OCI-LY1 (cell line): ENCODE data around the gene HS3ST5.

Source experiments
- H2AFZ ChIP-seq: fragments of 200-600 bp; sonication (generic), shearing (Covaris generic); 2 replicates; pipeline ENCODE4 v1.6.0; 2014; ENCODE audit warnings: antibody characterized with exemption, mild to moderate bottlenecking, low read length
- H3F3A ChIP-seq: fragments of 200-600 bp; sonication (generic), shearing (Covaris generic); 2 replicates; pipeline ENCODE4 v1.6.0; 2014; ENCODE audit warnings: mild to moderate bottlenecking, antibody characterized with exemption, low read length, moderate library complexity; ENCODE audit not compliant: insufficient read depth
- H3K27ac ChIP-seq: fragments of 200-600 bp; sonication (generic); 2 replicates; pipeline ENCODE4 v1.5.1; 2014; ENCODE audit warnings: low read length, mixed run types, mild to moderate bottlenecking, low read depth; ENCODE audit not compliant: poor library complexity, severe bottlenecking
- H3K27me3 ChIP-seq: fragments of 200-600 bp; sonication (generic); 2 replicates; pipeline ENCODE4 v1.6.0; 2014; ENCODE audit warnings: antibody characterized with exemption, mild to moderate bottlenecking, low read length, moderate library complexity; ENCODE audit not compliant: insufficient read depth
- H3K36me3 ChIP-seq: fragments of 200-600 bp; sonication (generic); 2 replicates; pipeline ENCODE4 v1.6.1; 2014; ENCODE audit warnings: mild to moderate bottlenecking, antibody characterized with exemption, low read length, moderate library complexity, mixed read lengths; ENCODE audit not compliant: insufficient read depth
- H3K4me1 ChIP-seq: fragments of 200-600 bp; sonication (generic); 2 replicates; pipeline ENCODE4 v1.5.1; 2014; ENCODE audit warnings: mild to moderate bottlenecking, low read length, moderate library complexity; ENCODE audit not compliant: insufficient read depth, severe bottlenecking
- H3K4me2 ChIP-seq: fragments of 200-600 bp; sonication (generic), shearing (Covaris generic); 2 replicates; pipeline ENCODE4 v1.6.1; 2014; ENCODE audit warnings: low read length
- H3K4me3 ChIP-seq: fragments of 200-600 bp; sonication (generic); 2 replicates; pipeline ENCODE4 v1.5.1; 2014; ENCODE audit warnings: low read length, low read depth, mild to moderate bottlenecking, mixed read lengths; ENCODE audit not compliant: poor library complexity, severe bottlenecking
- H3K79me2 ChIP-seq: fragments of 200-600 bp; shearing (Covaris generic); 2 replicates; pipeline ENCODE4 v1.6.1; 2016; ENCODE audit warnings: mixed run types, low read length, mixed read lengths; ENCODE audit not compliant: insufficient read depth
- H3K9ac ChIP-seq: fragments of 200-600 bp; sonication (generic), shearing (Covaris generic); 2 replicates; pipeline ENCODE4 v1.6.1; 2014; ENCODE audit warnings: mild to moderate bottlenecking, low read length, mixed read lengths
- H3K9me2 ChIP-seq: fragments of 200-600 bp; sonication (generic), shearing (Covaris generic); 2 replicates; pipeline ENCODE4 v1.6.1; 2014; ENCODE audit warnings: low read depth, mild to moderate bottlenecking, low read length, mixed read lengths
- H3K9me3 ChIP-seq: fragments of 200-600 bp; shearing (Covaris generic); 2 replicates; pipeline ENCODE4 v1.6.1; 2014; ENCODE audit warnings: low read length, mixed read lengths
- H4K20me1 ChIP-seq: fragments of 200-600 bp; sonication (generic), shearing (Covaris generic); 2 replicates; pipeline ENCODE4 v1.6.0; 2016; ENCODE audit warnings: mild to moderate bottlenecking, low read length; ENCODE audit not compliant: insufficient read depth
- EZH2 ChIP-seq: fragments of 200-600 bp; sonication (generic), shearing (Covaris generic); IDR thresholded peaks from 2 replicates; pipeline ENCODE4 v1.8.0; 2017; ENCODE audit warnings: borderline replicate concordance, mixed run types, mild to moderate bottlenecking, antibody characterized with exemption, low read length, moderate library complexity, mixed read lengths
- TF ChIP-seq, protein P1 (sequence below): fragments of 200-600 bp; sonication (generic), shearing (Covaris generic); IDR thresholded peaks from 2 replicates; pipeline ENCODE4 v1.5.1; 2017; ENCODE audit warnings: mild to moderate bottlenecking, antibody characterized with exemption, low read length, moderate library complexity, mixed read lengths

The HS3ST5 gene

DNA sequence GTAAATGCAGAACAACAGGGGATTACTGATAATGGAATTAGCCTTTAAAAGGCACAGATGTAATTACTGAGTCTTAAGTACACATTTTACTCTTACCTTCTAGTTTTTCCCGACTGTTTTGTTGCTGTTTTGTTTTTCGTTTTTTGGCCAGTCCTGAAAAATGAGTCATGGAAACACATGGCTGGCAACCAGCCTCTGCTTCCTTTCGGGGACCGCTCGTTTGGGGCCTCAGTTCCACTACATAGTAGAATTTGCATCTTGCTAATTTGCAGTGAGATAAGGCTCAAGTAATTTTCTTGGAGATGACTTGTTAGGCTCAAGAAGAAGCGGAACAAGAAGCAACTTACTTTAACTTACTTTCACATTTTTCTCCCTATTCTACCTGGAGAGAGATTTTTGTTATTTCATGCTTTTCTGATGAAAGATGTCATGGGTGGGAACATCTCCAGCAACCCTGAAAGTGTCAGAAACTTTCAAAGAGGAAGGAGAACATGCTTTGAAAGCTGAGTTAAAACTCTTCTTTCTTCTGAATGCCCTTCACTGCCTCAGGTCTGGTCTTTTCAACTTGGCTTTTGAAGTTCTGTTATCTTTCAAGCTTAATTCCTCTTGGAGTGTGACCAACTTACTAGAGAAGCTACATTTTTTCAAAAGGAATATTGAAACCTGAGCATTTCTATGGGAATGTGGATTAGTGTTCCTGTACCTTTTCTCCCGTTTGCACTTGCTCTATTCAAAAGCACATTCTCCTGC is 300.4 kb downstream of the HS3ST5 start:
- H3K27me3 ChIP-seq, result no peaks in the 10 kb centered on the region
- H3K9me2 ChIP-seq, result no peaks in the 10 kb centered on the region
- H3K27ac ChIP-seq, result no peak overlapping the region
- H3F3A ChIP-seq, result no peaks in the 10 kb centered on the region
- no peaks in the 10 kb centered on the region for H3K4me1 ChIP-seq
- no peaks in the 10 kb centered on the region for H3K9me3 ChIP-seq
- H3K36me3 ChIP-seq, result no peaks in the 10 kb centered on the region
- H2AFZ ChIP-seq, result no peak overlapping the region
- no peak overlapping the region for H3K4me2 ChIP-seq
- H3K4me3 ChIP-seq, result no peak overlapping the region
- no peaks in the 10 kb centered on the region for H4K20me1 ChIP-seq
- TF ChIP-seq EZH2, result no peak
- TF ChIP-seq, protein P1, sequence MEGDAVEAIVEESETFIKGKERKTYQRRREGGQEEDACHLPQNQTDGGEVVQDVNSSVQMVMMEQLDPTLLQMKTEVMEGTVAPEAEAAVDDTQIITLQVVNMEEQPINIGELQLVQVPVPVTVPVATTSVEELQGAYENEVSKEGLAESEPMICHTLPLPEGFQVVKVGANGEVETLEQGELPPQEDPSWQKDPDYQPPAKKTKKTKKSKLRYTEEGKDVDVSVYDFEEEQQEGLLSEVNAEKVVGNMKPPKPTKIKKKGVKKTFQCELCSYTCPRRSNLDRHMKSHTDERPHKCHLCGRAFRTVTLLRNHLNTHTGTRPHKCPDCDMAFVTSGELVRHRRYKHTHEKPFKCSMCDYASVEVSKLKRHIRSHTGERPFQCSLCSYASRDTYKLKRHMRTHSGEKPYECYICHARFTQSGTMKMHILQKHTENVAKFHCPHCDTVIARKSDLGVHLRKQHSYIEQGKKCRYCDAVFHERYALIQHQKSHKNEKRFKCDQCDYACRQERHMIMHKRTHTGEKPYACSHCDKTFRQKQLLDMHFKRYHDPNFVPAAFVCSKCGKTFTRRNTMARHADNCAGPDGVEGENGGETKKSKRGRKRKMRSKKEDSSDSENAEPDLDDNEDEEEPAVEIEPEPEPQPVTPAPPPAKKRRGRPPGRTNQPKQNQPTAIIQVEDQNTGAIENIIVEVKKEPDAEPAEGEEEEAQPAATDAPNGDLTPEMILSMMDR, result no peak
- H3K79me2 ChIP-seq, result no peaks in the 10 kb centered on the region
- no peak overlapping the region for H3K9ac ChIP-seq

DNA sequence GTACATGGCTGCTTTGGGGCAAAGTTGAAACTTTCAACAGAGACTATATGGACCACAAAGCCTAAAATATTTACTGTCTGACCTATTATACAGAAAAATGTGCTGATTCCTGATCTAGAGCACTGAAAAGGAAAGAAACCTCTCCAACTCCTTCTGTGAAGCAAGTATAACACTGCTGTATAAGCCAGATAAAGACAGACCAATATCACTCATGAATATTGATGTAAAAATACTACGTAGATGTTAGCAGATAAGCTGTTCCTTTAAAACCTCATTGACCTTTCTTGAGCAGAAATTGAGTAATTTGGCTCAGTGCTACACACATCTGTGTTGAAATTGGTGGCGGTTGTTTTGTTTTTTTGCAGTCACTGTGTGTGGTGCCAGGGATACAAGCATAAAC is 302.0 kb downstream of the HS3ST5 start:
- Histone ChIP-seq H3K27ac (no peak overlapping the region), H3K9me2 (no peaks in the 10 kb centered on the region), H4K20me1 (no peaks in the 10 kb centered on the region), H3K79me2 (no peaks in the 10 kb centered on the region), H3K4me2 (no peak overlapping the region), H3K9me3 (no peaks in the 10 kb centered on the region), H3K4me1 (no peaks in the 10 kb centered on the region), H2AFZ (no peak overlapping the region), H3K27me3 (no peaks in the 10 kb centered on the region), H3K4me3 (no peak overlapping the region), H3K9ac (no peak overlapping the region), H3K36me3 (no peaks in the 10 kb centered on the region), H3F3A (no peaks in the 10 kb centered on the region)
- TF ChIP-seq, protein P1, result no peak
- no peak for TF ChIP-seq EZH2

DNA sequence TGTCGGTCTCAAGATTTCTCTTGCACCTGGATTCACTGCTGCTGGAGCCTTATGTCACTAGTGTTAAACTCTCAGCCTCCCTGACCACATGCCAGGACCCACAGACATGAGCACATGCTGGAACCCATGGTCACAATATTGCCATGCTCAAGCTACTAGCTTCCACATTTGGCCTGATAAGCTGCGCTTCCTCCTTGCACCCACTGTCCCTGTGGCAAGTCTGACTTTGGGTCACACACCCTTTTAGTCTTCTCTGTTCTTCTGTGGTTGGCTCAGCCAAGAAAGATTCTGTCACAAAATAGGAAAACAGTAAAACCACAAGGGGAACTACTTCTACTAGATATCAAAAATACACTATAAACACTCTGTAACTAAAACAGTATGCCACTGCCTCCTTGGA is 303.0 kb downstream of the HS3ST5 start:
- Histone ChIP-seq H3K9me3 (no peaks in the 10 kb centered on the region), H3K9ac (no peak overlapping the region), H3K27ac (no peak overlapping the region), H3K27me3 (no peaks in the 10 kb centered on the region), H3K9me2 (no peaks in the 10 kb centered on the region), H3K4me1 (no peaks in the 10 kb centered on the region), H3K4me3 (no peak overlapping the region), H3K36me3 (no peaks in the 10 kb centered on the region), H2AFZ (no peak overlapping the region), H4K20me1 (no peaks in the 10 kb centered on the region), H3K4me2 (no peak overlapping the region), H3F3A (no peaks in the 10 kb centered on the region), H3K79me2 (no peaks in the 10 kb centered on the region)
- TF ChIP-seq, protein P1, result no peak
- TF ChIP-seq EZH2, result no peak
